H54 (cell line): ENCODE data around the gene GAS2L3.
"Not testable (repeated sequence)": the region's sequence is repeated elsewhere in the genome, so short reads cannot be mapped to it uniquely, and the experiment has no call there.

ENCODE experiments used
- DNase-seq: peaks from one replicate; pipeline ENCODE4 v3.0.0; 2011; ENCODE audit warnings: low spot score, mixed read lengths; ENCODE audit not compliant: insufficient read length
- FAIRE-seq: peaks from 3 replicates; lab custom pipeline; 2011; peaks lifted over from hg19 to GRCh38; lab: Jason Lieb, UNC
- POLR2A ChIP-seq: IDR thresholded peaks from 2 replicates; pipeline ENCODE4 v1.6.1; 2011; ENCODE audit warnings: low read depth, mild to moderate bottlenecking, low read length

The GAS2L3 gene

DNA sequence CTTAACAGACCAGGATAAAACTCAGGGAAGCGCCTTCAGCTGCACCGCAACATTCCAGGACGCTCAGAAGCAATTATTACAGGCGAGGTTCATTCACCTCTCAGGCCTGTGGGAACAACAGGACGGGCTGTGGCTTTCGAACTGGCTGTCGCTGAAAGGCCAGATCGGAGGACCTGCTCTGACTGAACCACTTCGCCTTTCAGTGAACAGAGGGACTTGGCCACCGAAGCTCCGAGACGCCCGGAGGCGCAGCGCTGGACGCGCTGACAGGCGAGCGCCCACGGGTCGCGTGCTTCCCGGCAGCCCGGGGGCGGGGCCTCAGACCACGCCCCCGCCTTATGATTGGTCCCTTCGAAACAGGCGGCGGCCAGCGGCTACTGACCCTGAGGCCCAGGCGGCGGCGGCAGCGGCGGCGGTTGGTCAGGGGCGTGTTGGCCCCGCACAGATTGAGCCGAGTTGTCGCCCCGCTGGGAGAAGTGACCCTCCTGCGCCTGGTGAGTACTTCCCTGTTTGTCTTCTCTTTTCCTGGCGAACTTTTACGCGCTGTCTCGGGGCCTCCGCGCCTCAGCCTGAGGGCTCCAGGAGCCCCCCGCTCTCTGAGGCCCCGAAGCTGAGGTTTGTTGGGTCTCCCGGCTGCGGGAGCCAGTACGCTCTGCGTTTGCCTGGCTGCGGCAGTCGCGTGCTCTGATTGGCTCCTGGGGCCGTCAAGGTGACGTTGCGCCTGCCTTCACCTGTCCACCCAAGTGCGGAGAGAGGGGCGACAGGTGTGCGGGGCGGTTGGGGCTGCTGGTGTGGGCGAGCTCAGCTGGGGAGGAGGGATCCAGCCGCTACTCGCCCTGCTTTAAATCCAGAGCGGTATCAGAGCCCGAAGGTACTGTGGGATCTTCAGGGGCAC, at the start of gene GAS2L3:
Gene GAS2L3 (plus strand): TSS at position 393 of the 895 bp plus-strand sequence. CDS start 21,221 bp downstream, outside the sequence.
- peak; percentile 82 for DNase-seq
- peak; percentile 88 for FAIRE-seq
- peak; percentile 70; the same call in 1 of the 2 replicates for TF ChIP-seq POLR2A

DNA sequence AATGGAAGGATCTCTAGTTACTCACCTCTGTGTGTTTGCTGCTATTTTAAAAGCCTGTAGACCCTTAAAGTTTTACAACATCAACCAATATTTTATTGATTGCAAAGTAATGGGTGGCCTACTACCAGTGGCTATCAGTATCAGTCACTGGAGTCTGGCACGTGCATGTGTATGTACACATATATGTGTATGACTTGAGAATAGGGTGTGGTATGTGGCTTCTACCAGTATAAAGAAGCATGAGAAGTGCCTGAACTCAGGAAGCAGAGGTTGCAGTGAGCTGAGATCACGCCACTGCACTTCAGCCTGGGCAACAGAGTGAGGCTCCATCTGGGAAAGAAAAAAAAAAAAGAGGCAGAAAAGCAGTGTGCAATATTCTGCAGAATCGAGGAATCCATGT, 45.5 kb upstream of the GAS2L3 start:
- FAIRE-seq = no peak
- DNase-seq = no peak
- TF ChIP-seq POLR2A = no peak

DNA sequence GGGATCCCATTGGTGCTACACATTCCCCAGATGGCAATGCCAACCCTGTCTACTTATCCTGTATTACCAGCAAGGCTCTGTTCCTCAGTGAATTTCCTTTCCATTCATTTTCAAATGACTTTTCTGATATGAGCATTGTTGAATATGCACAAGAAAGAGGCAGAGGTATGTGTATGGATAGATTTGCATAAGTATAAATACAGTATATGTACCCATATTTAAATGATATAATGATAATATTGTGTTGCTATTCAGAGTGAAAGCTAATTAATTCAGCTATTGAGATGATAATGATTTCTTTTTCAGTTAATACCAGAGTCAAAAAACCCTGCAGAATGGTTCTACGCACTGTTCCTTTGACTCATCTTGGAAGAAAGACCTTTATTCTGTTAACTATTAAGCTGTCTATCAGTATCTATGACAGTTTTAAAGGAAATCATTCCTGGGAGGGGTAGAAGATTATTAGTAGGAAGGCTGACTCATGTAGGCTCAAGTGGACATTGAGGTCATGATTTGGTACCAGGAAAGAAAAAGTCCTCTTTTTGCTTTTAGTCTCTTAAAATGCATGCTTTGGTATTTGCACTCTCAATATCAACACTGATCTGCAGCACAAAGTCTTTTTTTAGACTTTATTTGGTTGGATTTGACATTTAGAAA, 44.9 kb upstream of the GAS2L3 start:
- DNase-seq = no peak
- TF ChIP-seq POLR2A = no peak
- FAIRE-seq = no peak

DNA sequence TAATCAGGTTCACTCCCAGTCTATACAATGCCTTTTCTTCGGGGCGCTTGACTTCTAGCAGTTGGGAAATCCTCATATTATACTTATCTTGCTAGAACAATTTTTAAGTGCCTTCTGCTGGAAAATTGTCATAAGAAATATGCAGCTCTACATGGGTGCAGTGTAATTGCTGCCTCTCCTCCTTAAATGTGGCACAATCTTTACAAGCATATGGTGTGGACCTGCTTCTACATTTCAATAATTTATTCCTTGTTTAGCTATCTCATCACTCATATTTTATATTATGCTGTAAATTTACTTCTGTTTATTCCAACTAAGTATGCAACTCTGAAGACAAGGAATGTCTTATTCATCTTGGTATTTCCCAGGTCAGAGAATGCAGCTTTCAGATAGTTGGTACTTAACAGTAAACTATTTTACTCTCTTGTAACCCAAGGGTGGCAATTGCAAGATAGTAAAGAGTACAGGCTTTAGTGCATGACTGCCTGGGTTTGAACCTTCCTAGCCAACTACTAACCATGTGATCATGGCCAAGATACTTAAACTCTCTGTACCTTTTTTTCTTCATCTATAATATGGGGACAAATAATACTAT, 43.6 kb upstream of the GAS2L3 start:
- no peak for TF ChIP-seq POLR2A
- DNase-seq = no peak
- no peak for FAIRE-seq

DNA sequence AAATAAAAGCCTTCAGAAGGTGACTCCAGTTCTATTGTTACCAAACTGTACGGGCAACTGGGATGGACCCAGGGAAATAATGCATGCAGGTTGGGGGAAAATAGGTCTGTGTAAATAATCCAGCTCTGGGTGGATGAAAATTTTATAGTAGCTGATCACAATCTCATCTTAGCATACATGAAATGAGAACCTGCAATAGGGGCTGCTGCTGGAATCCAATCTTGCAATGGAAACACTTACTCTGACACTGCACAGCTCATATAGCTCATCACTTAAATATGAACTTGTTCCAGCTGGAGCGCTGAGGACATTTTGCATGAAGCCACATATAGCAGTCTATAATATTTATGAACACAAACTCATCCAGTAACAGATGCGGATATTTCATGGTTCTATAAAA, 40.1 kb upstream of the GAS2L3 start:
- TF ChIP-seq POLR2A = no peak
- DNase-seq = no peak
- FAIRE-seq = no peak

DNA sequence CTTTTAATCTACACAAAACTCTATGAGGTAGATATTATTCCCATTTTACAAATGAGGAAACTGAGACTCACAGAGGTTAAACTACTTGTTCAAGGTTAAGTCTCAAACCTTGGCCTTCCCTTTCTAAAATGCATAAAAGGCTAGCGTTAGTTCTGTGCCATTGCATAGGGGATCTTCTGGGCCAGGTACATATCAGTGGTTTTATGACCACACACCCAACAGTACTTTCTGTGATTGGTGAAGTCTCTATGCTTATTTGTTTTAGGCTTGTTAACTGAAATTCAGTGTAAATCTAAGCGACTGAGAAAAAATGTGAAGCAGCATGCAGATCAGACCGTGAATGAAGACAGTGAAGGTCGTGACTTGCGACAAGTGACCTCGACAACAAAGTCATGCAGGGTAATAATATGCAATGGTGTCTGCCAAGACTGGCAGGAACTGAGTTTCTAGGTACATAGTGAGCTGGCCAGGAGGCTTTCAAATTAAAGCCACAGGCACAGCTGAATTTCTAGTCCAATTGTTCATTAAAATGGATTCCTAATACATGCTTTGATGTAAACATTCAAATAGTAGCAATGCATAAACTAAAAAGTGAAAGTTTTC, 38.8 kb upstream of the GAS2L3 start:
- TF ChIP-seq POLR2A = no peak
- DNase-seq = no peak
- no peak for FAIRE-seq

DNA sequence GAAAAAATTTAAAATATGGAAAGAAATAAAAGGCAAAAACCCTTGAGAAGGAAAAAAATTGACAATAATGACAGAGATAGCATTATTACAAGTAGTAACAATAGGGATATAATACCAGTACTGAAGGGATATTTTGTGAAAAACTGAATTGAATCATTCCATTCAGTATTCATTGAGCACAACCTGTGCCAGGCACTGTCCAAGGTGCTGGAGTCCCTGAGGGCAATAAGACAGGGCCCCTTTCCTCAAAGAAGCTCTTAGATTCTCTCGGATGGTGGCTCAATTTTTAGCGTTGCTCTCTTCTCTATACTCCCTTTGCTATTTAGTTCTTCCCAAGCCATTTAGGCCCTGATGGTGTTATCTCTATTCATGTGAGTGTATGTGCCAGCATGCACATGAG, 34.3 kb upstream of the GAS2L3 start:
- FAIRE-seq = peak; percentile 87
- DNase-seq = no peak
- TF ChIP-seq POLR2A = no peak

DNA sequence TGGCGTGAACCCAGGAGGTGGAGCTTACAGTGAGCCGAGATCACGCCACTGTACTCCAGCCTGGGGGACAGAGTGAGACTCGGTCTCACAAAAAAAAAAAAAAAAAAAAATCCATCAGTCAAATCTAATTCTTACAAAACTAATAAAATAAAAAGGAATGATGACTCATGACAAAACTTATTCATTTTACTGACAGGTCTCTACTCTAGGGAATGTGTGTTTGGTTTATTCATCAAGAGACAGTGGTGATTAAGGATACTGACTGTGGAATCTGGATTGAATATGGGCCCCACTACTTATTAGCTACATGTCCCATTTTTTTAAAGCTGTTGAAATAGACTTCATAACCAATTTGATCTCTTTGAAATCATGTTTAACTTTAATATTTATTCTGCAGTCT, 29.3 kb upstream of the GAS2L3 start:
- FAIRE-seq = no peak
- DNase-seq = no peak
- no peak for TF ChIP-seq POLR2A

DNA sequence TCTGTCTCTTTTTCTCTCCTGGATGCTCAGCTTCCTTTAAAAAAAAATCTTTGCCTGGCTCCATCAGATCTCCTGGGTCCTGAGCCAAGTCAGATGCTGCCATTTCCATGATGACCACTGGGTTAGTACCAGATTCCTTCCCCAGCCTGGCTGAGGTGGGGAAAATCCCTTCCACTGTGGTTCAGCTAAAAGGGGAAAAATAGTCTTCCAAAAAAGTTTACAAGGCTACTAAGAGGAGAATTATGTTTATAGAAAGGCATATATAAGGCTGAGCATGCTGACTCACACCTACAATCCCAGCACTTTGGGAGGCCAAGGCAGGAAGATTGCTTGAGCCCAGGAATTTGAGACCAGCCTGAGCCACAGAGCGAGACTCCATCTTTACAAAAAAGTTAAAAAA, 28.4 kb upstream of the GAS2L3 start:
- no peak for TF ChIP-seq POLR2A
- DNase-seq (no peak), FAIRE-seq (no peak)

DNA sequence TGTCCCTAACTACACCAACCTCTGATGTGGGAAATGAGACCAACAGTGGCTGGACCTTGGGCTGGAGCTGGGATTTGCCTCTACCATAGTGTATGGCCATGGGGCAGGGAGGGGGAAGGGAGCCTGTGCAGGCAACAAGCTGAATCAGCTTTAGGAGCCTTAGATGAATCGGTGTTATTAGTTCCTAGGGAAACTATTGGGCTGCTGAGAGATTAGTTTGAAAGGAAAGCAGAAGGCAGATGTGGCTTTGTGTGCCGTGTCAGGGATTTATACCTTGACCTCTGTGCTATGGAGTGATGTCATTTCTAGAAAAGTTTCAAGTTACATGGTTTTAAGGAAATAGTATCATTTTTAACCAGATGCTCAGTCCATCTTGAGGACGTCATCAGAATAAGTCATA, 19.5 kb upstream of the GAS2L3 start:
- TF ChIP-seq POLR2A = no peak
- no peak for FAIRE-seq
- no peak for DNase-seq

DNA sequence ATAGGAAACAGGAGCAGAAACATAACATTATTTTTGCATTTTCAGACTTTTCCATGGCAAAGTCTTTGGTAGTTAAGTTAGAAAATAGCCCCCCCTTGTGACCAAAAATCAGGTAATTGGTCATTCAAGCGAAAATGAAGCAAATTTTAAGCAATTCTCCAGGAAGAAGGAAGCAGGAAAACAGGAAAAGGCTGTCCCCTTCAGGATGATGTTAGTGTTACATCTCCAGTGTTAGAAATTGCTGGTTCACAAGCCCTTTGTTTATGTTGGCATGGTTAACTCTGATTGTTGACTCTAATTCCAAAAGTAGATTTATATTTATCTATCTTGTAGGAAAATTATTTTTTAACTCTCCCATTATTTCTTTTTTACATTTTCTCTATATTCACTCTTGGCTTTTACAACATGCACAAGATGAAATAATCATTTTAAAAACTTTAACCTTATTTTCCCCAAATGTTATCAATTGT, 18.8 kb upstream of the GAS2L3 start:
- peak; percentile 90 for FAIRE-seq
- DNase-seq = peak; percentile 45
- no peak for TF ChIP-seq POLR2A

DNA sequence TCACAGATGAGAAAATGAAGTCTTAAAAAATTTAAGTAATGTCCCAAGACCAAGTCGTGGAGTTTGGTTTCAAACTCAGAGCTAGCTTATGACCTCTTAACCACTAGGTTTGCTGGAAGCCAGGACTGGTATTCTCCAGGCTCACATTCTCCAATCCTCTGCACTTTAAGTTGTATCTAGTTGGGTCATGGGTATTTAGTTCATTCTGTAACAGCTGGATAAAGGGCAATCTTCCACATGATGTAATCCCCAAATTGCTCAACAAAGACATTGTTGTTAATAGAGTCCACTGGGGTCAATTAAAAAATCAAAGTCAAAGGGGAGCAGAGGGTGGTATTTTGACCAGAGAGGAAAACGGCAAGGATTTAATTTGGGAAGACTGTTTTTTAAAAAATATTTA, 17.8 kb upstream of the GAS2L3 start:
- DNase-seq (no peak), FAIRE-seq (no peak)
- TF ChIP-seq POLR2A = no peak

DNA sequence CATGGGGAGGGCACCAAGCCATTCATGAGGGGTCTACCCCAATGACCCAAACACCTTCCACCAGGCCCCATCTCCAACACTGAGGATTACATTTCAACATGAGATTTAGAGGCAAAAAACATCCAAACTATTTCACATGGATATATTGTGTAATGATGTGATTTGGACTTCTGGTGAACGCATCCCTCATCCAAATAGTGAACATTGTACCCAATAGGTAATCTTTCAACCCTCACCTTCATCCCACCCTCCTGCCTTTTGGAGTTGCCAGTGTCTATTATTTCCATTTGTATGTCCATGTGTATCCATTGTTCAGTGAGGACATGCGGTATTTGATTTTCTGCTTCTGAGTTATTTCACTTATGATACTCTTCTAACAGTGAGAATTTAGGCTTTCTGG, 16.1 kb upstream of the GAS2L3 start:
- TF ChIP-seq POLR2A = no peak
- DNase-seq (no peak), FAIRE-seq (no peak)

DNA sequence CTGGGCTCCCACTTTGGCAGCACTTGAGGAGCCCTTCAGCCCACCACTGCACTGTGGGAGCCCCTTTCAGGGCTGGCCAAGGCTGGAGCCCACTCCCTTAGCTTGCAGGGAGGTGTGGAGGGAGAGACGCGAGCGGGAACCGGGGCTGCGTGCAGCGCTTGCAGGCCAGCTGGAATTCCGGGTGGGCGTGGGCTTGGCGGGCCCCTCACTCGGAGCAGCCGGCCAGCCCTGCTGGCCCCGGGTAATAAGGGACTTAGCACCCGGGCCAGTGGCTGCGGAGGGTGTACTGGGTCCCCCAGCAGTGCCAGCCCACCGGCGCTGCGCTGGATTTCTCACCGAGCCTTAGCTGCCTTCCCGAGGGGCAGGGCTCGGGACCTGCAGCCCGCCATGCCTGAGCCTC, 14.2 kb upstream of the GAS2L3 start:
- DNase-seq, FAIRE-seq: not testable (repeated sequence)
